SK-N-SH treated with all-trans-retinoic acid at 6 μM for 48 hours (cell line): ENCODE data around the gene SDCCAG8.

Experiments
- ATAC-seq: fragments of 200-7000 bp; cut with Tn5 transposase; 3 replicates; pipeline ENCODE4 v1.9.1; 2020; ENCODE audit warnings: mild to moderate bottlenecking, moderate library complexity
- ARNTL ChIP-seq: fragments of 450-650 bp; formaldehyde crosslinking; IDR thresholded peaks from 2 replicates; pipeline ENCODE4 v1.5.0; 2020; ENCODE audit warnings: low read depth, mild to moderate bottlenecking, moderate library complexity, borderline replicate concordance
- BACH2 ChIP-seq: fragments of 250-450 bp; sonication (Bioruptor Pico); IDR thresholded peaks from 2 replicates; pipeline ENCODE4 v1.9.0; 2021; ENCODE audit warnings: mild to moderate bottlenecking, borderline replicate concordance
- CSDC2 ChIP-seq: fragments of 250-450 bp; sonication (Bioruptor Pico); IDR thresholded peaks from 2 replicates; pipeline ENCODE4 v1.5.0; 2020; ENCODE audit warnings: mild to moderate bottlenecking, moderate library complexity
- ESRRG ChIP-seq: fragments of 250-450 bp; sonication (Bioruptor Pico); IDR thresholded peaks from 2 replicates; pipeline ENCODE4 v1.6.1; 2021; ENCODE audit warnings: mild to moderate bottlenecking
- GLIS3 ChIP-seq: fragments of 250-450 bp; sonication (Bioruptor Pico); IDR thresholded peaks from 2 replicates; pipeline ENCODE4 v1.5.0; 2020; ENCODE audit warnings: mild to moderate bottlenecking, moderate library complexity
- ISL1 ChIP-seq: fragments of 250-450 bp; sonication (Bioruptor Pico); IDR thresholded peaks from 2 replicates; pipeline ENCODE4 v2.1.2; 2022; ENCODE audit warnings: mild to moderate bottlenecking, moderate library complexity
- PPARA ChIP-seq: fragments of 250-450 bp; sonication (Bioruptor Pico); IDR thresholded peaks from 2 replicates; pipeline ENCODE4 v1.5.0; 2020; ENCODE audit warnings: mild to moderate bottlenecking, borderline replicate concordance
- SNAI2 ChIP-seq: fragments of 250-450 bp; sonication (Bioruptor Pico); IDR thresholded peaks from 2 replicates; pipeline ENCODE4 v1.5.0; 2020; ENCODE audit warnings: mild to moderate bottlenecking, moderate library complexity
- ZC3H10 ChIP-seq: fragments of 250-450 bp; sonication (Bioruptor Pico); IDR thresholded peaks from 2 replicates; pipeline ENCODE4 v1.5.1; 2021; ENCODE audit warnings: mild to moderate bottlenecking, moderate library complexity
- ZFP3 ChIP-seq: fragments of 250-450 bp; sonication (Bioruptor Pico); IDR thresholded peaks from 2 replicates; pipeline ENCODE4 v1.5.0; 2020; ENCODE audit warnings: mild to moderate bottlenecking, moderate library complexity
- ZNF565 ChIP-seq: fragments of 450-650 bp; formaldehyde crosslinking; conservative IDR thresholded peaks from 2 replicates; pipeline ENCODE4 v1.5.0; 2020; ENCODE audit warnings: low read depth, mild to moderate bottlenecking, moderate library complexity
- ZNF70 ChIP-seq: fragments of 450-650 bp; formaldehyde crosslinking; IDR thresholded peaks from 2 replicates; pipeline ENCODE4 v1.5.0; 2020; ENCODE audit warnings: mild to moderate bottlenecking, moderate library complexity
- TF ChIP-seq, protein P1 (sequence below): fragments of 250-450 bp; sonication (Bioruptor Pico); IDR thresholded peaks from 2 replicates; pipeline ENCODE4 v1.5.1; 2020; ENCODE audit warnings: low read depth, mild to moderate bottlenecking, moderate library complexity
- TF ChIP-seq, protein P2 (sequence below): fragments of 250-450 bp; sonication (Bioruptor Pico); IDR thresholded peaks from 2 replicates; pipeline ENCODE4 v1.5.0; 2020; ENCODE audit warnings: mild to moderate bottlenecking, moderate library complexity
- TF ChIP-seq, protein P3 (sequence below): fragments of 250-450 bp; sonication (Bioruptor Pico); IDR thresholded peaks from 2 replicates; pipeline ENCODE4 v1.8.0; 2021; ENCODE audit warnings: low read depth, mild to moderate bottlenecking, moderate library complexity, borderline replicate concordance
- TF ChIP-seq, protein P4 (sequence below): fragments of 250-450 bp; sonication (Bioruptor Pico); IDR thresholded peaks from 2 replicates; pipeline ENCODE4 v1.8.0; 2020; ENCODE audit warnings: mild to moderate bottlenecking, moderate library complexity, borderline replicate concordance

SDCCAG8 gene

DNA sequence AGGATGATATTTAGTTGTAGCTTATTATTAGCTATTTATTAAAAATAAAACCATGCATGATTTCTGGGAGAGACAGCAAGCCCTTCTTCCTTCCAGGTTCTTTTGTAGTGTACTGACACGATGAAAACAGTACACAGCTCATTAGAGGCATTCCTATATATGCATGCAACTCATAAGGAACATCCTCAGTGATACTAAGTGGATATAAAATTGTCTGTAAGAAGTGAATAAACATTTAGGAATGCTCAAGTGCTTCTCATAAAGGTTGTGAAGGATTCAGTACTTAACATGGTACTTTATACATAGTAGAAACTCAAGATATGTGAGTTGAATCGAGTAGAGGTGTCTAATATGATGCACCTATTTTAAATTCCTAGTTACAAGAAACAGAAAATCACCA, 287.7 kb downstream of the SDCCAG8 start:
- ATAC-seq = no peak
- no peak for TF ChIP-seq ZC3H10
- no peak for TF ChIP-seq ESRRG
- TF ChIP-seq, protein P1, sequence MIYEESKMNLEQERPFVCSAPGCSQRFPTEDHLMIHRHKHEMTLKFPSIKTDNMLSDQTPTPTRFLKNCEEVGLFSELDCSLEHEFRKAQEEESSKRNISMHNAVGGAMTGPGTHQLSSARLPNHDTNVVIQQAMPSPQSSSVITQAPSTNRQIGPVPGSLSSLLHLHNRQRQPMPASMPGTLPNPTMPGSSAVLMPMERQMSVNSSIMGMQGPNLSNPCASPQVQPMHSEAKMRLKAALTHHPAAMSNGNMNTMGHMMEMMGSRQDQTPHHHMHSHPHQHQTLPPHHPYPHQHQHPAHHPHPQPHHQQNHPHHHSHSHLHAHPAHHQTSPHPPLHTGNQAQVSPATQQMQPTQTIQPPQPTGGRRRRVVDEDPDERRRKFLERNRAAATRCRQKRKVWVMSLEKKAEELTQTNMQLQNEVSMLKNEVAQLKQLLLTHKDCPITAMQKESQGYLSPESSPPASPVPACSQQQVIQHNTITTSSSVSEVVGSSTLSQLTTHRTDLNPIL = no peak
- no peak for TF ChIP-seq SNAI2 (CRISPR knock-in tag)
- TF ChIP-seq, protein P2, sequence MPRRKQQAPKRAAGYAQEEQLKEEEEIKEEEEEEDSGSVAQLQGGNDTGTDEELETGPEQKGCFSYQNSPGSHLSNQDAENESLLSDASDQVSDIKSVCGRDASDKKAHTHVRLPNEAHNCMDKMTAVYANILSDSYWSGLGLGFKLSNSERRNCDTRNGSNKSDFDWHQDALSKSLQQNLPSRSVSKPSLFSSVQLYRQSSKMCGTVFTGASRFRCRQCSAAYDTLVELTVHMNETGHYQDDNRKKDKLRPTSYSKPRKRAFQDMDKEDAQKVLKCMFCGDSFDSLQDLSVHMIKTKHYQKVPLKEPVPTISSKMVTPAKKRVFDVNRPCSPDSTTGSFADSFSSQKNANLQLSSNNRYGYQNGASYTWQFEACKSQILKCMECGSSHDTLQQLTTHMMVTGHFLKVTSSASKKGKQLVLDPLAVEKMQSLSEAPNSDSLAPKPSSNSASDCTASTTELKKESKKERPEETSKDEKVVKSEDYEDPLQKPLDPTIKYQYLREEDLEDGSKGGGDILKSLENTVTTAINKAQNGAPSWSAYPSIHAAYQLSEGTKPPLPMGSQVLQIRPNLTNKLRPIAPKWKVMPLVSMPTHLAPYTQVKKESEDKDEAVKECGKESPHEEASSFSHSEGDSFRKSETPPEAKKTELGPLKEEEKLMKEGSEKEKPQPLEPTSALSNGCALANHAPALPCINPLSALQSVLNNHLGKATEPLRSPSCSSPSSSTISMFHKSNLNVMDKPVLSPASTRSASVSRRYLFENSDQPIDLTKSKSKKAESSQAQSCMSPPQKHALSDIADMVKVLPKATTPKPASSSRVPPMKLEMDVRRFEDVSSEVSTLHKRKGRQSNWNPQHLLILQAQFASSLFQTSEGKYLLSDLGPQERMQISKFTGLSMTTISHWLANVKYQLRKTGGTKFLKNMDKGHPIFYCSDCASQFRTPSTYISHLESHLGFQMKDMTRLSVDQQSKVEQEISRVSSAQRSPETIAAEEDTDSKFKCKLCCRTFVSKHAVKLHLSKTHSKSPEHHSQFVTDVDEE = no peak
- no peak for TF ChIP-seq ZNF565 (CRISPR knock-in tag)
- TF ChIP-seq ZFP3 (CRISPR knock-in tag) = no peak
- TF ChIP-seq, protein P3, sequence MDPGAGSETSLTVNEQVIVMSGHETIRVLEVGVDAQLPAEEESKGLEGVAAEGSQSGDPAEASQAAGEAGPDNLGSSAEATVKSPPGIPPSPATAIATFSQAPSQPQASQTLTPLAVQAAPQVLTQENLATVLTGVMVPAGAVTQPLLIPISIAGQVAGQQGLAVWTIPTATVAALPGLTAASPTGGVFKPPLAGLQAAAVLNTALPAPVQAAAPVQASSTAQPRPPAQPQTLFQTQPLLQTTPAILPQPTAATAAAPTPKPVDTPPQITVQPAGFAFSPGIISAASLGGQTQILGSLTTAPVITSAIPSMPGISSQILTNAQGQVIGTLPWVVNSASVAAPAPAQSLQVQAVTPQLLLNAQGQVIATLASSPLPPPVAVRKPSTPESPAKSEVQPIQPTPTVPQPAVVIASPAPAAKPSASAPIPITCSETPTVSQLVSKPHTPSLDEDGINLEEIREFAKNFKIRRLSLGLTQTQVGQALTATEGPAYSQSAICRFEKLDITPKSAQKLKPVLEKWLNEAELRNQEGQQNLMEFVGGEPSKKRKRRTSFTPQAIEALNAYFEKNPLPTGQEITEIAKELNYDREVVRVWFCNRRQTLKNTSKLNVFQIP = no peak

DNA sequence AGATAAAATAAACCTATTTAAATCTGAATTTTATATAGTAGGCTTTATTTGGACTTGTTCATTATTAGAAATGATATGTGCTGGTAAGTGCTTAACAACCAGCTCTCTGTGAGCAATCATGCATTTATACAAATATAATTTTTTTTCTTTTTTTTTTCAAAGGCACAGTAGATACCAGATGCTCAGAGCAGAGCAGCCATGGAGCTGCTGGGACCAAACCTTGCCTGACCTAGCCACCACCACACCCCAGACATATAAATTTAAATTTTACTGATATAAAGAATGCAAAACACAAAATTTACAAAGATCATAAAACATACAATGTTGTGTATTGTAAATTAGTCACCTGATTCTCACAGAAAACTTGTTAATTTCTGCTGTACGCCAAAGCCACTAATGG, 290.6 kb downstream of the SDCCAG8 start:
- TF ChIP-seq, protein P2 = no peak
- no peak for TF ChIP-seq BACH2 (CRISPR knock-in tag)
- no peak for ATAC-seq

DNA sequence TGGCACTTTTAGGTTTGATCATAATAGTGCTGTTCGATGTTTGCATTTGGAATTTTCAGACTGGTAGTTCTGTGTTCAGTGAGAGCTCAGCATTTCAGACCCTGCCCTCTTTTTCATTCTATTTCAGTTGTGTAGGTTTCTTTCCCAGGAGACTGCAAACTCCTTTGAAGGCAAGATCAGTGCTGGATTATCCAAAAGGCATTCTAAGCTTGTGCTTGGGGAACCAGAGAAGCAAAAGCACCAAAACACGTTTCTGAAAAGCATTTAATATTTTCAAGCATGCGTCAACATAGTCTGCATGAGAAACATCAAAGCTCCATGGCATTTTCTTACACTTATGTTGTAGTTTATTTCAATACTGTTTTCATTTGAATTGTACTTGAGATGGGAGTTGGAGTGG, 292.1 kb downstream of the SDCCAG8 start:
- ATAC-seq = no peak
- TF ChIP-seq SNAI2 (CRISPR knock-in tag) (no peak), GLIS3 (CRISPR knock-in tag) (no peak), PPARA (CRISPR knock-in tag) (no peak), ZNF565 (CRISPR knock-in tag) (no peak), ARNTL (no peak), ESRRG (no peak), ZNF70 (CRISPR knock-in tag) (no peak), CSDC2 (no peak), ISL1 (CRISPR knock-in tag) (no peak)
- TF ChIP-seq, protein P4, sequence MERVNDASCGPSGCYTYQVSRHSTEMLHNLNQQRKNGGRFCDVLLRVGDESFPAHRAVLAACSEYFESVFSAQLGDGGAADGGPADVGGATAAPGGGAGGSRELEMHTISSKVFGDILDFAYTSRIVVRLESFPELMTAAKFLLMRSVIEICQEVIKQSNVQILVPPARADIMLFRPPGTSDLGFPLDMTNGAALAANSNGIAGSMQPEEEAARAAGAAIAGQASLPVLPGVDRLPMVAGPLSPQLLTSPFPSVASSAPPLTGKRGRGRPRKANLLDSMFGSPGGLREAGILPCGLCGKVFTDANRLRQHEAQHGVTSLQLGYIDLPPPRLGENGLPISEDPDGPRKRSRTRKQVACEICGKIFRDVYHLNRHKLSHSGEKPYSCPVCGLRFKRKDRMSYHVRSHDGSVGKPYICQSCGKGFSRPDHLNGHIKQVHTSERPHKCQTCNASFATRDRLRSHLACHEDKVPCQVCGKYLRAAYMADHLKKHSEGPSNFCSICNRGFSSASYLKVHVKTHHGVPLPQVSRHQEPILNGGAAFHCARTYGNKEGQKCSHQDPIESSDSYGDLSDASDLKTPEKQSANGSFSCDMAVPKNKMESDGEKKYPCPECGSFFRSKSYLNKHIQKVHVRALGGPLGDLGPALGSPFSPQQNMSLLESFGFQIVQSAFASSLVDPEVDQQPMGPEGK (CRISPR knock-in tag) = no peak
- TF ChIP-seq, protein P2 = no peak
